Activated CD4-positive, alpha-beta T cell treated with anti-CD3 and anti-CD28 coated beads for 1 hour (primary cell): Measurements from ENCODE around the gene CRP.
"Not testable (repeated sequence)": the region's sequence is repeated elsewhere in the genome, so short reads cannot be mapped to it uniquely, and the experiment has no call there.

Source experiments
- DNase-seq: peaks from one replicate; pipeline ENCODE4 v3.0.0-alpha.2; 2020

CRP gene

GRCh38 chr1:159714529-159714928, at the start of gene CRP:
Gene CRP (minus strand): TSS chr1:159714589. CDS start chr1:159714485, 104 bp downstream.
- no peak for DNase-seq

- no peak for DNase-seq
These were observed 49.3 kb upstream of the CRP start for GRCh38 chr1:159763686-159764085.

- DNase-seq, result no peak
These were observed 42.0 kb upstream of the CRP start for GRCh38 chr1:159756397-159756796.

GRCh38 chr1:159755451-159756007, 41.1 kb upstream of the CRP start:
- no peak for DNase-seq

GRCh38 chr1:159753386-159753785, 39.0 kb upstream of the CRP start:
- no peak for DNase-seq

GRCh38 chr1:159752135-159752580, 37.8 kb upstream of the CRP start:
- no peak for DNase-seq

- no peak for DNase-seq
These were observed 36.6 kb upstream of the CRP start for GRCh38 chr1:159751031-159751430.

GRCh38 chr1:159750621-159751020, 36.2 kb upstream of the CRP start:
- DNase-seq, result no peak

- no peak for DNase-seq
These were observed 35.2 kb upstream of the CRP start for GRCh38 chr1:159749630-159750029.

- DNase-seq, result no peak
These were observed 34.0 kb upstream of the CRP start for GRCh38 chr1:159748370-159748769.

- DNase-seq, result no peak
These were observed 32.3 kb upstream of the CRP start for GRCh38 chr1:159746666-159747065.

- DNase-seq, result no peak
These were observed 29.4 kb upstream of the CRP start for GRCh38 chr1:159743651-159744410.

- no peak for DNase-seq
These were observed 23.0 kb upstream of the CRP start for GRCh38 chr1:159737238-159737916.

GRCh38 chr1:159723188-159723587, 8.8 kb upstream of the CRP start:
- DNase-seq, result not testable (repeated sequence)

GRCh38 chr1:159719990-159720389, 5.6 kb upstream of the CRP start:
- DNase-seq, result no peak

- no peak for DNase-seq
These were observed 1.5 kb upstream of the CRP start for GRCh38 chr1:159715855-159716254.

GRCh38 chr1:159712080-159712479, 2.3 kb downstream of the CRP start:
- DNase-seq, result no peak

GRCh38 chr1:159707472-159708260, 6.7 kb downstream of the CRP start:
- no peak for DNase-seq

- DNase-seq, result no peak
These were observed 8.5 kb downstream of the CRP start for GRCh38 chr1:159705904-159706256.

GRCh38 chr1:159705251-159705903, 9.0 kb downstream of the CRP start:
- DNase-seq, result no peak

GRCh38 chr1:159704481-159704880, 9.9 kb downstream of the CRP start:
- DNase-seq, result no peak

GRCh38 chr1:159700312-159700711, 14.1 kb downstream of the CRP start:
- DNase-seq, result no peak

- no peak for DNase-seq
These were observed 14.7 kb downstream of the CRP start for GRCh38 chr1:159699653-159700052.
